Psoas muscle (tissue), 8 donors: Measurements from ENCODE around the gene GTPBP1. TPM values are rescaled to one million over a fixed set of nuclear protein-coding genes. Genes with fewer than 3 reads are reported as not detected.
A peak's percentile ranks its signal among the peaks of the same experiment; 100 is the strongest.

Experiments
- ATAC-seq, 4 donors: fragments of 200-7000 bp; cut with Tn5 transposase; one replicate each; pipeline ENCODE4 v1.9.1; 2020; ENCODE audit warnings: moderate library complexity in 3 of 4, mild to moderate bottlenecking in 2 of 4
- DNase-seq, 2 donors: peaks; one replicate each; pipeline ENCODE4 v3.0.0-alpha.2; 2020
- H3K27ac ChIP-seq: fragments of 200-600 bp; one replicate; pipeline ENCODE4 v1.8.0; 2022
- H3K27me3 ChIP-seq, 3 donors: fragments of 200-600 bp in 1 of 3; one replicate each; pipeline versions ENCODE4 v1.6.1 to v1.8.0; 2013 to 2022; ENCODE audit warnings: low read length in 2 of 3, mild to moderate bottlenecking in 2 of 3, moderate library complexity in 1 of 3; ENCODE audit not compliant: insufficient read depth in 3 of 3
- H3K36me3 ChIP-seq, 2 donors: fragments of 200-600 bp in 1 of 2; one replicate each; pipeline versions ENCODE4 v1.6.1 to v1.8.0; 2013 to 2022; ENCODE audit warnings: low read depth in 1 of 2, mild to moderate bottlenecking in 1 of 2, moderate library complexity in 1 of 2; ENCODE audit not compliant: insufficient read depth in 1 of 2
- H3K4me1 ChIP-seq: fragments of 200-600 bp; one replicate; pipeline ENCODE4 v1.8.0; 2022
- H3K4me3 ChIP-seq: fragments of 200-600 bp; one replicate; pipeline ENCODE4 v1.8.0; 2022; ENCODE audit warnings: mild to moderate bottlenecking
- H3K9me3 ChIP-seq: fragments of 200-600 bp; one replicate; pipeline ENCODE4 v1.8.0; 2022
- CTCF ChIP-seq: fragments of 200-600 bp; IDR thresholded peaks from one replicate; pipeline ENCODE4 v1.8.0; 2022; ENCODE audit warnings: antibody characterized with exemption
- WGBS, 3 donors: extraction: QIAGEN DNeasy Blood & Tissue Kit; methylation state at CpG; one replicate each; pipeline versions ENCODE4 v1.1.6 to v1.1.7; 2013; 5-methylcytosine and 5-hydroxymethylcytosine counted together
- intact Hi-C, 2 donors: fragments of 100-400 bp; cut with DNase I; formaldehyde crosslinking; loops; one replicate each; pipeline versions ENCODE4 v1.11.0 to v1.14.2; 2022
- polyA plus RNA-seq, 3 donors: library from polyadenylated mRNA; stranded (reverse); fragments of 200-250 nt; gene quantifications; one replicate each; pipeline ENCODE4 v1.2.3, GENCODE V29; 2013
- total RNA-seq, 4 donors: library from RNA; stranded (reverse); fragmentation: NEBNext Ultra II Directional in 2 of 4; extraction: Animal tissue kit (Norgen Biotek cat#: 25700) in 2 of 4; gene quantifications; one replicate each; pipeline versions ENCODE4 v1.2.1 to v1.2.4, GENCODE V29; 2021 to 2023
- donor health status: healthy with polysubstance abuse.
- donor health status: DM: no; HTN: no; CAD: no; lungs with moderate emphysema.
- donor health status: Bipolar disorder and iron deficiency.
- donor health status: healthy.
- donor health status: DM: yes; HTN: yes; CAD: no.
- donor health status: DM: no; HTN: no; CAD: no.
- donor health status: DM: no; HTN: no; CAD: no.
- donor health status: DM: yes; HTN: yes; CAD: no.

The GTPBP1 gene
- total and polyA plus RNA-seq, 7 donors, result 16.4 to 46.1 (median 24.3) TPM

GRCh38 chr22:38728871-38729796, 23.4 kb downstream of the GTPBP1 start:
- Histone ChIP-seq H3K4me3 (no peak overlapping the region), H3K27me3 (no peaks in the 10 kb centered on the region), H3K27ac (no peak overlapping the region), H3K4me1 (peaks cover 25% of the 10 kb centered on the region), H3K9me3 (no peaks in the 10 kb centered on the region), H3K36me3 (peaks cover 7 to 76% of the 10 kb centered on the region in 2 donors)
- ATAC-seq (no peak), DNase-seq (peak in 1 of 2 donors; percentile 40)
- TF ChIP-seq CTCF, result no peak
- 86 to 89% (median 89%) methylated on average over 18 of the region's 18 CpGs for WGBS, 3 donors
- intact Hi-C loops, result no loop called here

DNA sequence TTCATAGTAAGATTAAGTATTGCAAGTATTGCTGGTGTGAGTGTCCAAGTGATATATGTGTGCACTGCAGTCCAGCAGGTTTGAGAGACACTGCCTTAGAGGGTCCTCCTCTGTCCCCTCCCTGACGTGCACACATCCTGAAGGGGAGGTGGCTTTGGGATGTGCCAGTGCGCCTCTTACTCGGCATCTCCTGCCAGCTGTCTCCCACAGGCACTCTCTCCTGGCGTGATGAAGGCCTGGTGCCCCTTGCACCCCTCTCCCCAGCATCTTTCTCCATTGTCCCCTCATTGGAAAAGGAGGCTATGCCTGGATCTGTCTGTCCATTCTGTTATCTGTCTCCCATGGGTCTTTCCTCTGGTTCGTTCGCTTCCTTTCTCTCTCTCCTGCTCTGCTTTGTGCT, 24.2 kb downstream of the GTPBP1 start:
- Histone ChIP-seq H3K36me3 (peaks cover 6 to 76% of the 10 kb centered on the region in 2 donors), H3K27me3 (no peaks in the 10 kb centered on the region)
- intact Hi-C loops, result no loop called here

GRCh38 chr22:38730411-38730871, 24.7 kb downstream of the GTPBP1 start:
- Histone ChIP-seq H3K4me1 (peaks cover 38% of the 10 kb centered on the region), H3K4me3 (no peak overlapping the region), H3K9me3 (no peaks in the 10 kb centered on the region), H3K27ac (no peak overlapping the region), H3K36me3 (peaks cover 6 to 76% of the 10 kb centered on the region in 2 donors), H3K27me3 (no peaks in the 10 kb centered on the region)
- DNase-seq (peak in 1 of 2 donors; percentile 44), ATAC-seq (no peak)
- TF ChIP-seq CTCF, result no peak
- intact Hi-C loops, result no loop called here
- 93 to 97% (median 94%) methylated on average over 13 of the region's 13 CpGs for WGBS, 3 donors

More for the DNA sequence above, 24.2 kb downstream of the GTPBP1 start:
- Histone ChIP-seq H3K4me1 (peaks cover 33% of the 10 kb centered on the region), H3K4me3 (no peak overlapping the region), H3K27ac (no peak overlapping the region), H3K9me3 (no peaks in the 10 kb centered on the region)
- TF ChIP-seq CTCF, result no peak
- ATAC-seq (no peak), DNase-seq (peak in 1 of 2 donors; percentile 28)
- 80 to 88% (median 84%) methylated on average over 6 of the region's 6 CpGs for WGBS, 3 donors

- 65 to 89% (median 79%) methylated on average over 4 to 6 of the region's 6 CpGs for WGBS, 3 donors
- Histone ChIP-seq H3K27me3 (no peaks in the 10 kb centered on the region), H3K27ac (peak overlapping the region; percentile 79), H3K4me1 (peaks cover 41% of the 10 kb centered on the region), H3K9me3 (no peaks in the 10 kb centered on the region), H3K4me3 (no peak overlapping the region), H3K36me3 (peaks cover 3 to 76% of the 10 kb centered on the region in 2 donors)
- ATAC-seq (no peak), DNase-seq (peak in 1 of 2 donors; percentile 53)
- no peak for TF ChIP-seq CTCF
- intact Hi-C loops, result no loop called here
Measured at GRCh38 chr22:38731703-38732161, 26.0 kb downstream of the GTPBP1 start.
